ENCODE data around the gene TEX22.

The TEX22 gene

GRCh38 chr14:105420101-105420973, 22.0 kb downstream of the TEX22 start:
- DNase-seq (ENCODE audit: extremely low read depth in 1 of 2, low read depth in 1 of 2), result no peak

DNA sequence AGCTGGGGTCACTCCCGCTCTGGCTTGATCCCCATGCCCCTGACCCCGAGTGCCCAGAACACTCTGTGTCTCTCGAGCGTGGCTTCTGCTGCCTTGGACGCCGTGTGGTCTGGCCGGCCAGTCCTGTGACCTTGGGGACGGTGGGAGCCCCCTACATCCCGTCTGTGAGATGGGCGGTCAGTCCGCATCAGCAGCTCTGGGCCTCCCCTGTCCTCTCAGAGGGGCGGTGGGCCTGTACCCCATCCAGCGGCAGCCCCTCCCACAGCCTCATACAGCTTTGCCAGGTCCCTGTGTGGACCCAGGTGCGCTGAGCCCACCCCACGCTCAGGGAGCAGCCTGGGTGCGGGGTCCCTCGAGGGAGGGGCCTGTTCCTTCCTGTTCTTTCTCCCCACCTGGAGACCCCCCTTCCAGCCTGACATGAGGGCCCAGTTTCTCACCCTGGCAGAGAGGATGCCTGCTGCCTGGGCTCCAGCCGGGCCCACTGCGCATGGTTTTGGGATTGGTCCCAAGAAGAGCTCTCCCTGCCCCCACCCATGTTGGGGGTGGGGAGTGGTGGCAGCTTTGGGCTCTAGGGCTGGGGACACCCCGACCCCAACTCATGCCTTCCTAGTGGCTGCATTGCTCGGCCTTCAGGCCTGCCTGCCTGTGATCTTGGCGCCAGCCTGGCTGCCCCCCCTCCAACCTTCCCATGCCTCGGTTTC, 22.8 kb downstream of the TEX22 start:
- no peak for DNase-seq (ENCODE audit: extremely low read depth in 1 of 2, low read depth in 1 of 2)

GRCh38 chr14:105421723-105422615, 23.6 kb downstream of the TEX22 start:
- no peak for DNase-seq (ENCODE audit: extremely low read depth in 1 of 2, low read depth in 1 of 2)

GRCh38 chr14:105422695-105423487, 24.6 kb downstream of the TEX22 start:
- DNase-seq (ENCODE audit: extremely low read depth in 1 of 2, low read depth in 1 of 2), result no peak

GRCh38 chr14:105423488-105424195, 25.3 kb downstream of the TEX22 start:
- DNase-seq (ENCODE audit: extremely low read depth in 1 of 2, low read depth in 1 of 2), result no peak

DNA sequence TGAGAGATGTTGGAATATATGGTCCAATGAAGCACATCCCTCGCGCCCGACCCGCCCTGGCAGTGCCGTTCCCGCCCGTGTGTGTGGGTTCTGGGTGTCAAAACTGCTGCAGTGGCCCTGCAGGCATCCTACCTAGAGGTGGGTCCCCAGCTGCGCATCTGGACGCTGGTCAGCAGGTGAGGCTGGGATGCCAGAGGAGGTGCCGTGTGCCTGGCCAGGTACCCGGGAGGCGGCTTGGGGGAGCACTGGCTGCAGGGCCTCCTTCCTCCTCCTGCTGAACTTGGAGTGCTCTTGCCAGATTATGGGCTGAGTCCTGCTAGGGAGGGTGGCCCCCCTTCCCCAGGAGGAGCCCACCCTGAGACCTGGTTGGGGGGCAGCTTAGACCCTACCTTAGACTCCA, 26.5 kb downstream of the TEX22 start:
- DNase-seq (ENCODE audit: extremely low read depth in 1 of 2, low read depth in 1 of 2), result no peak

DNA sequence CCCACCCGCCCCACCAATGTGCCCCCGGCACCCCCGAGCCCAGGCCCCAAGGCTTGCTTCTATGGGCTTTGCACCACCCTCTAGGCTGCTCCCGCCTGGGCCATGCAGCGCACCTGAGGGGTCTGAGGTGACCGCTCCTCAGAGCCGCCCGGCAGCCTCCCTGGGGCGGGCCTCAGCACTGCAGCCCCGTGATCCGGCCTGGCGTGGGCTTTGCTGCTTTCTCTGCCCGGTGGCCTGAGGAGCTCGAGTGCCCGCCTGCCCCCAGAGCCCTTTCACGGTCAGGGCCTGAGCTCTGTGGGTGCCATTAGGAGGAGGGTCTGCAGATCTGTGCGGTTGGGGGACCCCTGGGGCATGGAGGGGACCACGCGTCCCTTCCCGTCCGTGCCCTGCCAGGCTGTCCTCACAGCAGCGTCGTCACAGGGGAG, 27.5 kb downstream of the TEX22 start:
- DNase-seq (ENCODE audit: extremely low read depth in 1 of 2, low read depth in 1 of 2), result no peak

- DNase-seq (ENCODE audit: extremely low read depth in 1 of 2, low read depth in 1 of 2), result no peak
Observed at GRCh38 chr14:105426416-105427130, 28.2 kb downstream of the TEX22 start.

GRCh38 chr14:105427412-105427811, 29.1 kb downstream of the TEX22 start:
- DNase-seq (ENCODE audit: extremely low read depth in 1 of 2, low read depth in 1 of 2), result no peak

DNA sequence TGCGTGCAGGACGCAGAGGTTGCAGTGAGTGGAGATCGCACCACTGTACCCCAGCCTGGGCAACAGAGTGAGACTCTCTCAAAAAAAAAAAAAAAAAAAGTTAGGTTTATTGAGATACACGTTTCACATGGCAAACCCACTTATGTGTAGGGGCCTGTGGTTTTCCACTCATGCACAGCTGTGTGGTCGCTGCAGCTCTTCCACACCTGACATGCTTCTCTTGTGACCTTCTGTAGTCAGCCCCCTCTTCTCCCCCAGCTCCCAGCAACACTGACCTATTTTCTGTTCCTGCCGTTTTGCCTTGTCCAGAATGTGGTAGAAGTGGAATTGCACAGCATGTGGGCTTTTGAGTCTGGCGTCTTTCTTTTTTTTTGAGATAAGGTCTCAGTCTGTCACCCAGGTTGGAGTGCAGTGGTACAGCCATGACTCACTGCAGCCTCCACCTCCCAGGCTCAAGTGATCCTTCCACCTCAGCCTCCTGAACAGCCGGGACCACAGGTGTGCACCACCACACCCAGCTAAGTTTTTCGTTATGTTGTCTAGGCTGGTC, 29.7 kb downstream of the TEX22 start:
- no peak for DNase-seq (ENCODE audit: extremely low read depth in 1 of 2, low read depth in 1 of 2)

- DNase-seq (ENCODE audit: extremely low read depth in 1 of 2, low read depth in 1 of 2), result no peak
Observed at GRCh38 chr14:105430042-105430441, 31.7 kb downstream of the TEX22 start.

- no peak for DNase-seq (ENCODE audit: extremely low read depth in 1 of 2, low read depth in 1 of 2)
Observed at GRCh38 chr14:105430565-105430964, 32.2 kb downstream of the TEX22 start.

- no peak for DNase-seq (ENCODE audit: extremely low read depth in 1 of 2, low read depth in 1 of 2)
Observed at GRCh38 chr14:105431256-105431655, 32.9 kb downstream of the TEX22 start.

GRCh38 chr14:105432657-105433056, 34.3 kb downstream of the TEX22 start:
- no peak for DNase-seq (ENCODE audit: extremely low read depth in 1 of 2, low read depth in 1 of 2)

GRCh38 chr14:105433161-105433605, 34.8 kb downstream of the TEX22 start:
- DNase-seq (ENCODE audit: extremely low read depth in 1 of 2, low read depth in 1 of 2), result no peak

GRCh38 chr14:105436402-105436801, 38.1 kb downstream of the TEX22 start:
- no peak for DNase-seq (ENCODE audit: extremely low read depth in 1 of 2, low read depth in 1 of 2)

- no peak for DNase-seq (ENCODE audit: extremely low read depth in 1 of 2, low read depth in 1 of 2)
Observed at GRCh38 chr14:105436891-105437722, 38.8 kb downstream of the TEX22 start.

All from stimulated activated CD8-positive, alpha-beta memory T cell treated with anti-CD3 and anti-CD28 coated beads, Interleukin-7, amount 100 ng/mL, for 48 hours (primary cell).